Measurements from ENCODE around the gene AZIN2.
A peak's percentile ranks its signal among the peaks of the same experiment; 100 is the strongest.
"Not testable (repeated sequence)": the region's sequence is repeated elsewhere in the genome, so short reads cannot be mapped to it uniquely, and the experiment has no call there.

The AZIN2 gene

GRCh38 chr1:33127001-33127823 is 46.3 kb downstream of the AZIN2 start:
- DNase-seq (ENCODE audit: low read depth): peak; percentile 96

GRCh38 chr1:33128781-33129180 is 47.8 kb downstream of the AZIN2 start:
- no peak for DNase-seq (ENCODE audit: low read depth)

DNA sequence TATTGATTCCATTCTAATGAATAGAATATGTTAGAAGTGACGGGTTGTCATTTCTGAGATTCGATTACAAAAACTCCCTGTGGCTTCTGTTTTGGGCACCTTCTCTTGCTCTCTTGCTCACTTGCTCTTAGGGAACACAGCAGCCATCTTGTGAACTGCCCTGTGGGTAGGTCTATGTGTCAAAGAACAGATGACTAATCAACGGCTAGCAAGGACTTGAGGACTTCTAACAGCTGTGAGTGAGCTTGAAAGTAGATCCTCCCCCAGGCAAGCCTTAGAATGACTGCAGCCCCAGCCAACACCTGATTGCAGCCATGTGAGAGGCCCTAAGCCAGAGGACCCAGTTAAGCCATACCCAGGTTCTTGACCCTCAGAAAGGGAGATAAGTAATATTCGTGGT is 49.3 kb downstream of the AZIN2 start:
- no peak for DNase-seq (ENCODE audit: low read depth)

DNA sequence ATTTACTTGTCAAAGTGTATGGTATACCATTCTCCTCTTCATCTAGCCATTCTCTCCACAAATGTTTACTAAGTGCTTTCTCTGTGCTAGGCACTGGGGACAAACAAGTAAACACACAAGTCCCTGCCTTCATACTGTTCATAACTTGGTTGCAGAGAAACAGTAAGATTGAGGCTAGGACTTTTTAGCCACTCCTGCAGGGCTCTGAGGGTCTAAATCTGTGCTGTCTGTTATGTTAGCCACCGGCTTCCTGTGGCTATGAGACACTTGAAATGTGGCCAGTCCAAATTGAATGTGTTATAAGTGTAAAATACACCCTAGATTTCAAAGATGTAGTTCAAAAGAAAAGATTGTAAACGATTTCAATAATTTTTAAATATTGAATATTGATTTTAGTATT is 50.2 kb downstream of the AZIN2 start:
- no peak for DNase-seq (ENCODE audit: low read depth)

- DNase-seq (ENCODE audit: low read depth): no peak
Observed at GRCh38 chr1:33132549-33132948, 51.6 kb downstream of the AZIN2 start.

GRCh38 chr1:33133478-33134105 is 52.6 kb downstream of the AZIN2 start:
- DNase-seq (ENCODE audit: low read depth): no peak

DNA sequence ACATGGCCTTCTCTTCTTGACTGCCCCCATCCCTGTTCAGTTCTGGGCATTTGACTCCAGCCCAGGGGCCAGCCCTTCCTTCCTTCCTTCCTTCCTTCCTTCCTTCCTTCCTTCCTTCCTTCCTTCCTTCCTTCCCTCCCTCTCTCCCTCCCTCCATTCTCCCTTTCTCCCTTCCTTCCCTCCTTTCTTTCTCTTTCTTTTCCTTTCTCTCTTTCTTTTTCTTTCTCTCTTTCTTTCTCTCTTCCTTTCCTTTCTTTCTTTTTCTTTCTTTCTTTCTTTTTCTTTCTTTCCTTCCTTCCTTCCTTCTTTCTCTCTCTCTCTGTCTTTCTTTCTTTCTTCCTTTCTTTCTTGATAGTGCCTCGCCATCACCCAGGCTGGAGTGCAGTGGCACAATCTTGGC is 55.1 kb downstream of the AZIN2 start:
- DNase-seq (ENCODE audit: low read depth): not testable (repeated sequence)

DNA sequence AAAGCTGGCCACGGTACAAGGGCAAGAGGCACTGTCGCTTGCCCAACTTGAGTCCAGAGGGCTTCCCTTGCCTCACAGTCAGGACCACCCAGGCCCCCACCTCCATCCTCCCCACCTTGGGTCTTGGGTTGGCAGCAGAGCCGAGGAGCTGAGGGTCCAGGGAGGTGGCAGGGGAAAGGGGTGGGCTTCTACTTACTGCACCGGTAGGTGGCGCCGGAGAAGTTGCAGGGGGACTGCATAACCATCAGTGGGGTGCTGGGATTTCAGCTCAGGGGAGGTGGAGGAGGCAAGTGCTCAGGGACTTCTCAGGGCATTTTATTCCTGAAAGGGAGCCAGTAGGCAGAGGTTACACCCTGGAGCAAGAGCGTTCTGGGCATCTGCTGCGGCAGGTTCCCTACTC is 56.8 kb downstream of the AZIN2 start:
- DNase-seq (ENCODE audit: low read depth): no peak

- no peak for DNase-seq (ENCODE audit: low read depth)
Observed at GRCh38 chr1:33140153-33141149, 59.5 kb downstream of the AZIN2 start.

DNA sequence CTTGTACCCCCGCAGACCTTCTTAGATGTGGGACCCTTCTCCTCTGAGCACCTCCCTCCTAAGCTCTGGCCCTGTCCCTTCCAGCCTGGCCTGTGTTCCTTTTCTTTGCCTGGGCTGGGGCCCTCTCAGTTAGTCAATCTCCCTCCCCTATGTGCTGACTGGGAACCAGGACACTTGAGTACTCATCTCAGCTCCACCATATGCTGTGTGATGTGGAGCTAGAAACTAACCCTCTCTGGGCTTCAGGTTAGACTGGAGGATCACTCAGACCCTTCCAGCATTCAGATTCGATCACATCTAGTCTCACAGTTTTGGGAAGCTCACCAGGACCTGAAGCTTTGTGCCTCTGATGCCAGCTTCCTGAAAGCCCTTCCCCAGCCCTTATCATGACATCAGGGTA is 60.3 kb downstream of the AZIN2 start:
- no peak for DNase-seq (ENCODE audit: low read depth)

- DNase-seq (ENCODE audit: low read depth): no peak
Observed at GRCh38 chr1:33141781-33142180, 60.8 kb downstream of the AZIN2 start.

- no peak for DNase-seq (ENCODE audit: low read depth)
Observed at GRCh38 chr1:33142483-33143064, 61.6 kb downstream of the AZIN2 start.

DNA sequence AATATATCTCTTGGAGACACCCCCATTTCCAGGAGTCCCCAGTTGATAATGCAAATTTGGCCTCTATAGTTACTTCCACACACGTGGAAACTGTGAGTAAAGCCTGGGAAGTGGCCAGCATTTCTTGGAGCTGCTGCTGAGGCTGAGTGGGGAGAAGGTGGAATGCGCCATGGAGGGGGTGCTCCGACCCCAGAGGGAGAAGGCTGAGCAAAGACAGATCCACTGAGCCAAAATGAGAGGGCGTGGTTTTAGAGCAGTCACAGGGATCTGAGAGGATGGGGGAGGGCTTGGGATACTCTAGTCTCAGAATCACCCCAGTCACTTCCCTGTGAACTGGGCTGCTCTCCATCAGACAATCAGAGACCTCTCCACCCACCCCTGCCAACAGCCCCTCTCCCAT is 62.2 kb downstream of the AZIN2 start:
- no peak for DNase-seq (ENCODE audit: low read depth)

- DNase-seq (ENCODE audit: low read depth): peak; percentile 30
Observed at GRCh38 chr1:33143698-33144097, 62.7 kb downstream of the AZIN2 start.

DNA sequence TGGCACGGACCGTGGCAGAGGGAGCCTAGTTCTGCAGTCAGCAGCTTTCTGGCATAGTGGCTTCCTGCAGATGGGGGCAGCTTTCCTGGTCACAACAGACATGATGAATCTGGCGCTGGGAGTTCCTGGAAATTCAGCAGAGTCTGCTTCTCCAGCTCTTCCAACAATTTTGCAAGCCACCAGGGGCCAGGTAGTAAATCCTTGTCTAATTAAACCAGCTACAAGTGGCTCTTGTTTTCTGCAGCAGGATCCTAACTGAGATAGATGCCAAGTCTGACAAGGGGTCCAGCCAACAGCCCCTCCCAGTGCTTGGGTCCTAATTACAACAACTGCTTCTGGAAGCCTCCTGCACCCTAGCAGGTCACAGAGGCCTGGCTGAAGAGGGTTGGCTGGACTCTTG is 65.0 kb downstream of the AZIN2 start:
- no peak for DNase-seq (ENCODE audit: low read depth)

DNA sequence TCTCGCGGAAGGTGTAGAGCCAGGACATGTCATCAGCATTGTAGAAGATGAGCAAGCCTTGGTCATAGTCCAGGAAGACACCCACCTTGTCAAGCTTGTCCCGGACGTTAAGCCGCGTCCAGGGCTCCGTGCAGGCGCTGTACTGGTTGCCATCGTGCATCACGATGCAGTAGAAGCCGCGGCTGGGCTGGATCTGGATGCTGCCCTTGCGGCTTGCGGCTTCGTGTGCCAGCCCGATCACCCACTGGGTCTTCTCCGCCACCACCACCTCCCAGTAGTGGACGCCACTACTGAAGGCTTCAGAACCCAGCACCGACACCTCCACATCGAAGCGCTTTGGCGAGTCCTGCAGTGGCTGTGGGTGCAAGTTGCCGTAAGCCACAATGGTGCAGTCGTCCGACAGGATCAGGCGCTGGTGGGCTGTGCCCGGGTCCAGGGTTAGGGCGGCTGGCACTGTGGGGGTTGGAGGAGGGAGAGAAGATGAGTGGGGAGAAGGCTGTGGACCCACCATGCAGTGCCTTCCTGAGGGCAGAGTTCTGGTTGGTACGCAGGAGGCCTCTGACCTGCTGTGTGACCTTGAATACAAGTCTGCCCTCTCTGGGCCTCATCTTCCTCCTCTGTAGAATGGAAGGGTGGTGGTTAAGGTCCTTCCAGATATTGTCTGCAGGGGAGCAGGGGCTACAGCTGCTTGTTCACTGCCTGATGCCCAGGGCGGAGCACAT is 66.5 kb downstream of the AZIN2 start:
- no peak for DNase-seq (ENCODE audit: low read depth)

DNA sequence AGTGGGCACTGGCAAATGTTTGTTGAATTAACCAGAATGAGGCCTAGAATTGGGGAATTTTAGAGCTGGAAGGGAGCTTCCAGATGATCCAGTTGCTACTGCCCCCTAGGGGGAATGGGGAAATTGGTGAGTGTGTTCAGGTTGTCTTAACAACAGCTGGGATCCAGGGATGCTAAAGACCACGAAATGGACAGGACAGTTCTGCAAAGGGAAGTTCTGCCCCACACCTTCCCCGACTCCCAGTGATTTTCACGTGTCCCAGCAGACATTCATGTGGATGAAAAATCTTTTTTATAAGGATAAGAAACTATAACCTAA is 67.0 kb downstream of the AZIN2 start:
- DNase-seq (ENCODE audit: low read depth): no peak

GRCh38 chr1:33148615-33149014 is 67.7 kb downstream of the AZIN2 start:
- DNase-seq (ENCODE audit: low read depth): no peak

DNA sequence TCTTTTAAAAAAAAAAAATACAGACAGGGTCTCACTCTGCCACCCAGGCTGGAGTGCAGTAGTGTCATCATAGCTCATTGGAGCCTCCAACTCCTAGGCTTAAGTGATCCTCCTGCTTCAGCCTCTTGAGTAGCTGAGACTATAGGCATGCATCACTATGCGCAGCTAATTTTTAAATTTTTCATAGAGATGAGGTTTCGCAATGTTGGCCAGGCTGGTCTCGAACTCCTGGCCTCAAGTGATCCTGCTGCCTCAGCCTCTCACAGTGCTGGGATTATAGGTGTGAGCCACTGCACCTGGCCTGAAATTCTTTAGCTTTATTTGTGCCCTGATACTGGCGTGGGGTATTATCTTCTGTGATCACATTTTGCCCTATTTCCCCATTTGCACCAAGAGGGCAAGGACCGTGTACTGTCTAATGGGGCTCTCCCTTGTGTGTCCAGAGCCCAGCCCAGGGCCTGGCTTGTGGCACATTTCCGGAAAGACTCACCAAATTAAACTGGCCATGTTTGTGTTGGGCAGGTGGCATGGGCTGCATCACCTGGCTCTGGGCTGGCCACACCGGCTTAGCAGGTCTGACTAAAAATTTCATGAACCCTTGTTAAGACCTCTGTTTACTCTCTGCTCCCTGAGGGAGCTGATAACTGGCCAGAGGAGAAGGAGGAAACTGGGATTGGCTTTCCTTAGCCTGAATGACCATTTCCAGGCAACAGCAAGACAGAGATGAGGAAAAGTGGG is 68.7 kb downstream of the AZIN2 start:
- DNase-seq (ENCODE audit: low read depth): no peak

DNA sequence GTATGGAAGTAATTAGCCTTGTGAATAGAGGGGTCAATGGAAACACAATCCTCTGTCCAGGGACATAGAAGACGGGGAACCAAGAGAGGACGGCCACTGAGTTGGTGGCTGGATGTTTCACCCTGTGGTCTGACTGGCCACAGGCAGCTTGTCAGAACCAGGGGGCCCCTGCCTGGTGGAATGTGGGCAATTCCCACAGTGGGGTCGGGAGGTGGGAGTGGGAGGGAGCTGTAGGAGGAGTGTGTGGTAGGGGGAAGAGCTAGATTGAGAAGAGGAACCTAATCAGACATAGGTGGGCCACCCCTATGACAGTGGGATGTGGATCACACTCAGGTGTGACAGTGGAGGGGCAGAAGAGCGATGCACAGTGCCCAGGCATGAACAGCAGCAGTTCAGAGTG is 69.6 kb downstream of the AZIN2 start:
- DNase-seq (ENCODE audit: low read depth): no peak

- DNase-seq (ENCODE audit: low read depth): no peak
Observed at GRCh38 chr1:33151116-33151515, 70.2 kb downstream of the AZIN2 start.

Measured in GM04503 (cell line).